Upper lobe of left lung (tissue), 4 donors: Measurements from ENCODE around the gene HLA-DPB1.

ENCODE experiments used
- POLR2A ChIP-seq, 4 donors: fragments of 450-650 bp; IDR thresholded peaks; one replicate each; pipeline ENCODE4 v1.5.1; 2016 to 2017; ENCODE audit warnings: antibody characterized with exemption in 4 of 4, mild to moderate bottlenecking in 2 of 4
- TF ChIP-seq, protein P1 (sequence below), 6 experiments: fragments of 450-650 bp in 4 of 6; fragments of 200-600 bp in 2 of 6; sonication (generic) in 2 of 6; IDR thresholded peaks; one replicate each; pipeline ENCODE4 v1.5.1; 2016 to 2019; ENCODE audit warnings: antibody characterized with exemption in 6 of 6

DNA sequence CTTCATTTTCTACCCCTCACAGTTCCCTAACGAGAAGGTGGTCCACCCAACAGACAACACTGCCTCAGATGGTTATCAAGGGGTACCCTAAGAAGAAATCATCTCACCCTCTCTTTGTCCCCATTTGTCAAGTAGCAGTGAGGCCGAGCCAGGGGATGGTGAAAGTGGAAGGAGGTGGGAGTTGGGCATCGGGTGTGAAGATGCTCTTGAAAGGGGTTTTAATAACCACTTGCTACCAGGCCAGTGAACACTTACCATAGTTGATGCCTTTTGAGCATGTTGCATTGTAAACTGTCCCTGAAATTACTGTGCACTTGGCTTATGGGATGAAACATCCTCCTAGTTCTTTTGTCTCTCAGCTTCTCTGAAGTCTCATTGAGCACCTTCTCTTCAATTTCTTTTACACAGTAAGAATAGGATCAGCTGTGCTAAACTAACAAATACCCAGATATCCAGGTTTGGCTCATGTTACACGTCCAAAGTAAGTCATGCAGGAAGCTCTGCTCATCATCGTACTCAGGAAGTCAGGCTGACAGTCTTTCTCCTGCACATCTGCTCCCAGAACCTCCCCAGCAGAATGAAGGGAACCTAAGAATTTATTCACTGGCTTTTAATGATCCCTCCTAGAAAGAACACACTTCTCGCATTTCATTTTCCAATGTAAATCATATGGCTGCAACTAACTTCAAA is 13.3 kb downstream of the HLA-DPB1 start:
- TF ChIP-seq, protein P1, sequence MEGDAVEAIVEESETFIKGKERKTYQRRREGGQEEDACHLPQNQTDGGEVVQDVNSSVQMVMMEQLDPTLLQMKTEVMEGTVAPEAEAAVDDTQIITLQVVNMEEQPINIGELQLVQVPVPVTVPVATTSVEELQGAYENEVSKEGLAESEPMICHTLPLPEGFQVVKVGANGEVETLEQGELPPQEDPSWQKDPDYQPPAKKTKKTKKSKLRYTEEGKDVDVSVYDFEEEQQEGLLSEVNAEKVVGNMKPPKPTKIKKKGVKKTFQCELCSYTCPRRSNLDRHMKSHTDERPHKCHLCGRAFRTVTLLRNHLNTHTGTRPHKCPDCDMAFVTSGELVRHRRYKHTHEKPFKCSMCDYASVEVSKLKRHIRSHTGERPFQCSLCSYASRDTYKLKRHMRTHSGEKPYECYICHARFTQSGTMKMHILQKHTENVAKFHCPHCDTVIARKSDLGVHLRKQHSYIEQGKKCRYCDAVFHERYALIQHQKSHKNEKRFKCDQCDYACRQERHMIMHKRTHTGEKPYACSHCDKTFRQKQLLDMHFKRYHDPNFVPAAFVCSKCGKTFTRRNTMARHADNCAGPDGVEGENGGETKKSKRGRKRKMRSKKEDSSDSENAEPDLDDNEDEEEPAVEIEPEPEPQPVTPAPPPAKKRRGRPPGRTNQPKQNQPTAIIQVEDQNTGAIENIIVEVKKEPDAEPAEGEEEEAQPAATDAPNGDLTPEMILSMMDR (IDR thresholded peaks at IDR 0.05) = no peak
- no peak for TF ChIP-seq POLR2A (IDR thresholded peaks at IDR 0.05)
